ENCODE data around the gene PRX. TPM values are rescaled to one million over a fixed set of nuclear protein-coding genes. Genes with fewer than 3 reads are reported as not detected.

PRX gene
- total and polyA plus RNA-seq, 2 of the 4 experiments (the other 2 are of a cell fraction), result 0.90 to 1.7 TPM

- H2BK5ac ChIP-seq (ENCODE audit: low read depth, low read length, poor library complexity, severe bottlenecking), result peak overlapping the region; percentile 98
- ATAC-seq (ENCODE audit: low read depth) (no peak), DNase-seq (no peak)
- in situ Hi-C loops (cut with MboI; ENCODE audit: low sequenced_read_pairs), result no loop called here
- H3K4me1 ChIP-seq (ENCODE audit: control insufficient read depth, insufficient read depth, low read length), result peaks cover 9% of the 10 kb centered on the region
- CTCF ChIA-PET, result interaction anchor here (0.6 to 1.8 kb wide), 6 partner anchors 8 to 160 kb away, joined by 3 to 8 read pairs (median 4); no protein-coding TSS in a partner anchor
- no peaks in the 10 kb centered on the region for H3K27me3 ChIP-seq (ENCODE audit: control insufficient read depth, insufficient read depth, low read length)
- WGBS, 2 experiments (ENCODE audit: extremely low coverage in 2 of 2, insufficient read length in 1 of 2), result 60% methylated on average over 4 of the region's 14 CpGs; no CpG with 5 or more reads in 1 of the 2 experiments
- no peak overlapping the region; the same call in 1 of the 2 replicates for H3K14ac ChIP-seq (replicated peaks; ENCODE audit: low read depth, low read length)
- peak overlapping the region; percentile 98 for H2BK120ac ChIP-seq (ENCODE audit: low read depth, low read length)
- peaks cover 9% of the 10 kb centered on the region for H3K9me1 ChIP-seq (ENCODE audit: insufficient read depth, low read length)
- no peak overlapping the region for H2BK20ac ChIP-seq (ENCODE audit: low read depth, low read length)
- peak overlapping the region; percentile 67 for H3K4me2 ChIP-seq (ENCODE audit: low read depth, low read length)
- peaks cover 6 to 24% of the 10 kb centered on the region in 2 experiments; a peak in 2 of 4 replicates for H3K79me1 ChIP-seq (ENCODE audit: low read depth in 1 of 2, low read length in 2 of 2)
- 0 out of 2 replicates have a peak overlapping the region, but pooled peaks have one; percentile 85 for H3K9ac ChIP-seq (ENCODE audit: low read depth, low read length)
- no peak overlapping the region for H4K91ac ChIP-seq (ENCODE audit: insufficient read depth, low read depth, low read length)
- H3K4me3 ChIP-seq (ENCODE audit: insufficient read depth, low read depth, low read length), result peak overlapping the region; percentile 52
- no peak overlapping the region; the same call in 1 of the 2 replicates for H4K5ac ChIP-seq (ENCODE audit: low read depth, low read length)
- H3K56ac ChIP-seq (ENCODE audit: extremely low read depth, insufficient read depth, low read length), result no peak overlapping the region
- H3K9me3 ChIP-seq (ENCODE audit: control insufficient read depth, insufficient read depth, low read length), result no peaks in the 10 kb centered on the region
- peak overlapping the region; percentile 89 to 99; a peak in 3 of 4 replicates for H4K8ac ChIP-seq (ENCODE audit: low read depth in 2 of 2, low read length in 2 of 2)
- TF ChIP-seq CHD1 (IDR thresholded peaks at IDR 0.05; ENCODE audit: low read depth, low read length), result no peak
- no peak for TF ChIP-seq CEBPB (IDR thresholded peaks at IDR 0.05; ENCODE audit: low read depth, low read length)
- TF ChIP-seq USF2 (IDR thresholded peaks at IDR 0.05; ENCODE audit: low read depth, low read length), result no peak
- TF ChIP-seq RAD21 (IDR thresholded peaks at IDR 0.05; ENCODE audit: low read length), result no peak
- TF ChIP-seq ELK1 (IDR thresholded peaks at IDR 0.05; ENCODE audit: borderline replicate concordance, low read depth, low read length), result no peak
- TF ChIP-seq RCOR1 (IDR thresholded peaks at IDR 0.05; ENCODE audit: insufficient replicate concordance, low read length), result no peak
- TF ChIP-seq FOS (IDR thresholded peaks at IDR 0.05; ENCODE audit: low read depth, low read length), result no peak
- no peak for TF ChIP-seq MAZ (IDR thresholded peaks at IDR 0.05; ENCODE audit: borderline replicate concordance, low read depth, low read length)
- no peak for TF ChIP-seq NFE2L2 (IDR thresholded peaks at IDR 0.05; ENCODE audit: low read depth, low read length)
- no peak for TF ChIP-seq MAFK (IDR thresholded peaks at IDR 0.05; ENCODE audit: low read depth, low read length)
- TF ChIP-seq CTCF (conservative IDR thresholded peaks at IDR 0.05; ENCODE audit: low read depth, low read length), result no peak
- 0 out of 3 replicates have a peak overlapping the region, but pooled peaks have one; percentile 95 for H2BK15ac ChIP-seq (ENCODE audit: low read depth, low read length)
- POLR2A ChIA-PET (ENCODE audit: unreplicated experiment), result interaction anchor here (0.5 to 0.8 kb wide), 3 partner anchors 12 to 194 kb away, joined by 3 read pairs; no protein-coding TSS in a partner anchor
- dilution Hi-C loops (cut with HindIII; ENCODE audit: low sequenced_read_pairs, unreplicated experiment), result no loop called here
- intact Hi-C loops (cut with micrococcal nuclease), result loop anchor here (1.0 to 10.0 kb wide), 5 partner anchors 44 to 227 kb away; partner anchors contain the start of genes C19orf47 and PLD3
- no TSS peak for BruUV-seq (replicated peaks)
- no peak overlapping the region for H3K23ac ChIP-seq (ENCODE audit: low read depth, low read length)
- peaks cover 12% of the 10 kb centered on the region for H3K36me3 ChIP-seq (ENCODE audit: control insufficient read depth, insufficient read depth, low read length)
- H3K4ac ChIP-seq (ENCODE audit: low read depth, low read length), result peak overlapping the region; percentile 98; the same call in 1 of the 2 replicates
- peaks cover 8% of the 10 kb centered on the region; the same call in 1 of the 2 replicates for H4K20me1 ChIP-seq (ENCODE audit: insufficient read depth, low read length)
- peak overlapping the region; percentile 97 for H3K27ac ChIP-seq (ENCODE audit: insufficient read depth, low read length)
- H2AK9ac ChIP-seq (replicated peaks; ENCODE audit: low read depth, low read length, poor library complexity), result peak overlapping the region; percentile 89
- no peak overlapping the region for H3K18ac ChIP-seq (ENCODE audit: low read depth, low read length)
- peak overlapping the region; percentile 27 for H2AK5ac ChIP-seq (ENCODE audit: low read depth, low read length)
- peak overlapping the region; percentile 100 for H2AFZ ChIP-seq (replicated peaks; ENCODE audit: low read length, poor library complexity)
These were observed 7.2 kb upstream of the PRX start for GRCh38 chr19:40420451-40420765.
